HG03520 (cell line): Measurements from ENCODE around the gene SGPP2.

Source experiments
- ATAC-seq: cut with Tn5 transposase; IDR thresholded peaks from one replicate; pipeline ENCODE4 v1.9.1; 2021; ENCODE audit warnings: mild to moderate bottlenecking, moderate library complexity; ENCODE audit not compliant: unreplicated experiment

SGPP2 gene

GRCh38 chr2:222465746-222466145 lies 41.4 kb downstream of the SGPP2 start:
- no peak for ATAC-seq

GRCh38 chr2:222468346-222468745 lies 44.0 kb downstream of the SGPP2 start:
- no peak for ATAC-seq

- ATAC-seq: no peak
These were observed 46.6 kb downstream of the SGPP2 start for GRCh38 chr2:222470802-222471468.

- no peak for ATAC-seq
These were observed 53.7 kb downstream of the SGPP2 start for GRCh38 chr2:222477962-222478608.

- no peak for ATAC-seq
These were observed 55.5 kb downstream of the SGPP2 start for GRCh38 chr2:222479859-222480258.

- no peak for ATAC-seq
These were observed 56.2 kb downstream of the SGPP2 start for GRCh38 chr2:222480497-222480896.

GRCh38 chr2:222481941-222482340 lies 57.6 kb downstream of the SGPP2 start:
- no peak for ATAC-seq

- ATAC-seq: no peak
These were observed 59.2 kb downstream of the SGPP2 start for GRCh38 chr2:222483513-222484039.

- ATAC-seq: no peak
These were observed 61.2 kb downstream of the SGPP2 start for GRCh38 chr2:222485367-222486211.

GRCh38 chr2:222490131-222490530 lies 65.8 kb downstream of the SGPP2 start:
- no peak for ATAC-seq

- ATAC-seq: no peak
These were observed 68.3 kb downstream of the SGPP2 start for GRCh38 chr2:222492683-222493082.

- ATAC-seq: no peak
These were observed 69.9 kb downstream of the SGPP2 start for GRCh38 chr2:222494104-222494739.

GRCh38 chr2:222495388-222495787 lies 71.0 kb downstream of the SGPP2 start:
- ATAC-seq: no peak

GRCh38 chr2:222499226-222499625 lies 74.9 kb downstream of the SGPP2 start:
- no peak for ATAC-seq

GRCh38 chr2:222504191-222504590 lies 79.8 kb downstream of the SGPP2 start:
- no peak for ATAC-seq

GRCh38 chr2:222504719-222505118 lies 80.4 kb downstream of the SGPP2 start:
- ATAC-seq: peak; percentile 98

GRCh38 chr2:222506230-222506935 lies 82.0 kb downstream of the SGPP2 start:
- no peak for ATAC-seq

- ATAC-seq: no peak
These were observed 90.6 kb downstream of the SGPP2 start for GRCh38 chr2:222514901-222515300.

- no peak for ATAC-seq
These were observed 94.4 kb downstream of the SGPP2 start for GRCh38 chr2:222518570-222519381.

- peak; percentile 69 for ATAC-seq
These were observed 96.8 kb downstream of the SGPP2 start for GRCh38 chr2:222521099-222521498.
